Mammary epithelial cell (primary cell): ENCODE results near the gene CCDC27.

ENCODE experiments used
- EZH2 ChIP-seq: IDR thresholded peaks from 2 replicates; pipeline ENCODE4 v1.6.1; 2012; ENCODE audit warnings: low read length, inconsistent platforms, borderline replicate concordance
- TF ChIP-seq, protein P1 (sequence below), 2 donors: IDR thresholded peaks in 1 of 2; conservative IDR thresholded peaks in 1 of 2; 2 replicates each; pipeline ENCODE4 v1.5.1; 2011 to 2012; ENCODE audit warnings: inconsistent platforms in 2 of 2, low read length in 2 of 2, mild to moderate bottlenecking in 2 of 2, control low read depth in 1 of 2, low read depth in 1 of 2; ENCODE audit not compliant: insufficient read depth in 1 of 2; ENCODE audit errors: extremely low read depth in 1 of 2

DNA sequence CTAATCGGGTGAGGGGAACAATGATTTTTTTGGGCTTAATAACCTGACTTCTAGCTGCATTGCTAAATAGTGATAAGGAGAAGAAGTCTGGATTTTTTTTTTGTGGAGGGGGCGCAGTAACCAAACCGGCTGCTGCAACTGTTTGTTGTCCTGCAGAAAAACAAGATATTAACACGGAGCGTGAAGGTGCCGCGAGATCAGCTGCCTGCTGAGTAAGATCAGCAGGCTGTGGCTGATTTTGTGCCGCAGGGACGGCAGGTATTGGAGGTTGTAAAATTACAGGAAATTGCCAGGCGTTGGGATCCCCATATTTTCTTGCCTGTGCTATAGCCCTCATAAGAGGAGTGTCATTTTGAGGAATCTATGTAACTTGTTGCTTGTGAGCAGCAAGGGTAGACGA lies 52.8 kb downstream of the CCDC27 start:
- TF ChIP-seq EZH2 = no peak
- TF ChIP-seq, protein P1, sequence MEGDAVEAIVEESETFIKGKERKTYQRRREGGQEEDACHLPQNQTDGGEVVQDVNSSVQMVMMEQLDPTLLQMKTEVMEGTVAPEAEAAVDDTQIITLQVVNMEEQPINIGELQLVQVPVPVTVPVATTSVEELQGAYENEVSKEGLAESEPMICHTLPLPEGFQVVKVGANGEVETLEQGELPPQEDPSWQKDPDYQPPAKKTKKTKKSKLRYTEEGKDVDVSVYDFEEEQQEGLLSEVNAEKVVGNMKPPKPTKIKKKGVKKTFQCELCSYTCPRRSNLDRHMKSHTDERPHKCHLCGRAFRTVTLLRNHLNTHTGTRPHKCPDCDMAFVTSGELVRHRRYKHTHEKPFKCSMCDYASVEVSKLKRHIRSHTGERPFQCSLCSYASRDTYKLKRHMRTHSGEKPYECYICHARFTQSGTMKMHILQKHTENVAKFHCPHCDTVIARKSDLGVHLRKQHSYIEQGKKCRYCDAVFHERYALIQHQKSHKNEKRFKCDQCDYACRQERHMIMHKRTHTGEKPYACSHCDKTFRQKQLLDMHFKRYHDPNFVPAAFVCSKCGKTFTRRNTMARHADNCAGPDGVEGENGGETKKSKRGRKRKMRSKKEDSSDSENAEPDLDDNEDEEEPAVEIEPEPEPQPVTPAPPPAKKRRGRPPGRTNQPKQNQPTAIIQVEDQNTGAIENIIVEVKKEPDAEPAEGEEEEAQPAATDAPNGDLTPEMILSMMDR (conservative IDR thresholded peaks at IDR 0.05 in 1 of 2, IDR thresholded peaks at IDR 0.05 in 1 of 2; ENCODE audit: extremely low read depth in 1 of 2, insufficient read depth in 1 of 2, low read depth in 1 of 2, low read length in 2 of 2) = no peak
